Brain microvascular endothelial cell (primary cell): Measurements from ENCODE around the gene TMEM179.

Experiments
- DNase-seq: peaks from one replicate; pipeline ENCODE4 v3.0.0-alpha.2; 2020
- H3K27ac ChIP-seq: fragments of 250-450 bp; sonication (Bioruptor Pico); 2 replicates; pipeline ENCODE4 v1.5.1; 2020; ENCODE audit warnings: mild to moderate bottlenecking, moderate library complexity
- H3K27me3 ChIP-seq: fragments of 250-450 bp; sonication (Bioruptor Pico); replicated peaks from 2 replicates; pipeline ENCODE4 v1.5.1; 2020; ENCODE audit warnings: mild to moderate bottlenecking
- H3K36me3 ChIP-seq: fragments of 250-450 bp; sonication (Bioruptor Pico); replicated peaks from 2 replicates; pipeline ENCODE4 v1.5.1; 2020; ENCODE audit warnings: mild to moderate bottlenecking
- H3K4me3 ChIP-seq: 2 replicates; pipeline ENCODE4 v1.5.1; 2011; ENCODE audit warnings: low read depth, mild to moderate bottlenecking, control low read depth, low read length, moderate library complexity
- in situ Hi-C: cut with HindIII; loops from 2 replicates; pipeline ENCODE4 v1.10.0; 2017; ENCODE audit warnings: low sequenced_read_pairs, low pct_ligation_motif_present
- TF ChIP-seq, protein P1 (sequence below): IDR thresholded peaks from 2 replicates; pipeline ENCODE4 v1.5.1; 2011; ENCODE audit warnings: low read depth, mild to moderate bottlenecking, moderate library complexity, low read length, control low read depth, inconsistent platforms; ENCODE audit errors: missing control alignments

TMEM179 gene

GRCh38 chr14:104573930-104574329 is 30.6 kb downstream of the TMEM179 start:
- Histone ChIP-seq H3K36me3 (no peaks in the 10 kb centered on the region), H3K4me3 (no peak overlapping the region), H3K27ac (no peak overlapping the region), H3K27me3 (no peaks in the 10 kb centered on the region)
- DNase-seq = no peak
- in situ Hi-C loops = no loop called here
- TF ChIP-seq, protein P1, sequence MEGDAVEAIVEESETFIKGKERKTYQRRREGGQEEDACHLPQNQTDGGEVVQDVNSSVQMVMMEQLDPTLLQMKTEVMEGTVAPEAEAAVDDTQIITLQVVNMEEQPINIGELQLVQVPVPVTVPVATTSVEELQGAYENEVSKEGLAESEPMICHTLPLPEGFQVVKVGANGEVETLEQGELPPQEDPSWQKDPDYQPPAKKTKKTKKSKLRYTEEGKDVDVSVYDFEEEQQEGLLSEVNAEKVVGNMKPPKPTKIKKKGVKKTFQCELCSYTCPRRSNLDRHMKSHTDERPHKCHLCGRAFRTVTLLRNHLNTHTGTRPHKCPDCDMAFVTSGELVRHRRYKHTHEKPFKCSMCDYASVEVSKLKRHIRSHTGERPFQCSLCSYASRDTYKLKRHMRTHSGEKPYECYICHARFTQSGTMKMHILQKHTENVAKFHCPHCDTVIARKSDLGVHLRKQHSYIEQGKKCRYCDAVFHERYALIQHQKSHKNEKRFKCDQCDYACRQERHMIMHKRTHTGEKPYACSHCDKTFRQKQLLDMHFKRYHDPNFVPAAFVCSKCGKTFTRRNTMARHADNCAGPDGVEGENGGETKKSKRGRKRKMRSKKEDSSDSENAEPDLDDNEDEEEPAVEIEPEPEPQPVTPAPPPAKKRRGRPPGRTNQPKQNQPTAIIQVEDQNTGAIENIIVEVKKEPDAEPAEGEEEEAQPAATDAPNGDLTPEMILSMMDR = no peak

DNA sequence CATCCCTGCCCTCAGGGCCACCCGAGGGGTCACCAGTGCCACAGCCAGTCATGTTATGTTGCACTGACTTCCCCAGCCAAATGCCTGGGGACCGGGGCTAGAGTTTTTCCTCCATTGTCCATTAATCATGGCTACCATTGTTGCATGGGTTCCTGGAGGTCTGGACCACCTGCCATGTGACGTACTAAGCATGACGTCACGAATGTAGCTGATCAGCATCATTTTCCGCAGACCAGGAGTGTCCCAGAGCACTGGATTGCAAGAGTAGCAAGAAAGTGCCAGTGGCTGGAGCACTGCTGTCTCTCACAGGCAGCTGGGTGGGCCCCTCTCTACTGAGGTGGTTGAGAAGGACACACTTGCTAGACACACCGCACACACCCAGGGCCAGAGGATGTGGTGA is 31.9 kb downstream of the TMEM179 start:
- DNase-seq = no peak
- H3K36me3 ChIP-seq = no peaks in the 10 kb centered on the region
- in situ Hi-C loops = no loop called here
- H3K27ac ChIP-seq = no peak overlapping the region
- no peaks in the 10 kb centered on the region for H3K27me3 ChIP-seq
- H3K4me3 ChIP-seq = no peak overlapping the region
- TF ChIP-seq, protein P1 = no peak

DNA sequence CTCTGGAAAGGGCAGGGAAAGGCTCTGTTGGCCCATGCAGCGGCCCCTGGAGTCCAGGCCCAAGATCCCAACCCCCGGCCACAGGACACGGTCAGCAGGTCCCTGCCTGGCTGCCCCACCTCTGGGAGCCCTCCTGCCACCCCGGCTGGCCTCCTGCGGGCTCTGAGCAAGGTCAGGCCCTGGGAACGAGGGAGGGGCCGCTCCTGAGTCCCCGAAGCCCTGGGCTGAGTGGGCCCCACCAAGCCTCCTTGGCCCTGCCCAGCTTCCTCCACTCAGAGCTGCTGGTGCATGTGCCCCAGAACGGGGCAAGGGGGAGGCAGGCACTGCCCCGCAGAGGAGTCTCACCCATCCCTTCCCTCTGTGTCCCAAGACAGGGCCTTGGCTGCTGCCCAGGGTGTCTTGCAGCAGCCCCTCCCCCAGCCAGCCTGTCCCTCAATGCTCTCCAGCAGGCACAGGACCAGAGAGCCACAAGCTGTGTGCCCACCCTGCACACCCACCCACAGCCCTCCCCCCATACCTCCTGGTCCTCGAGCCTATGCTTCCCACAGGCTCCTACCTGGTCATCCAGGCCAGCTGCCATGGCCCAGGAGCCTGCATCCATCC is 32.4 kb downstream of the TMEM179 start:
- TF ChIP-seq, protein P1 = no peak
- H3K36me3 ChIP-seq = no peaks in the 10 kb centered on the region
- H3K27me3 ChIP-seq = no peaks in the 10 kb centered on the region
- H3K4me3 ChIP-seq = no peak overlapping the region
- DNase-seq = no peak
- in situ Hi-C loops = no loop called here
- no peak overlapping the region for H3K27ac ChIP-seq

DNA sequence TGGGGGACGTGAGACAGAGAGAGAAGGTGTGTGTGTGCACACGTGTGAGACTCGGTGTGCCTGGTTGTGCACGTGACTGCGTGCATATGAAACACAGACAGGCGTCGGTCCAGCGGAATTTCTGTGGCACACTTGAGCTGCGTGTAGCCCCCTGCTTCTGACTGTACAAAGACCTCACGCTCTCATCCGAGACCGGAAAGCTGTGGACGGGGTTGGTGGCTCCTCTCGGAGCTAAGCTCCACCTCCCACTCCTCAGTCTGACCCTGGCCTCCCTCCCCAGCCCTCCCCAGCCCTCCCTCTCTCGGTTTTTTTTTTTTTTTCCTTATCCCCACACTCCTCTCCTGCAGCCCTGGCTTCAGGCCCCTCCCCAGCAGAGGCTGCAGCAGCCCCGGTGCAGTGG is 33.3 kb downstream of the TMEM179 start:
- Histone ChIP-seq H3K36me3 (no peaks in the 10 kb centered on the region), H3K4me3 (no peak overlapping the region), H3K27ac (no peak overlapping the region), H3K27me3 (no peaks in the 10 kb centered on the region)
- in situ Hi-C loops = no loop called here
- no peak for DNase-seq
- TF ChIP-seq, protein P1 = no peak

DNA sequence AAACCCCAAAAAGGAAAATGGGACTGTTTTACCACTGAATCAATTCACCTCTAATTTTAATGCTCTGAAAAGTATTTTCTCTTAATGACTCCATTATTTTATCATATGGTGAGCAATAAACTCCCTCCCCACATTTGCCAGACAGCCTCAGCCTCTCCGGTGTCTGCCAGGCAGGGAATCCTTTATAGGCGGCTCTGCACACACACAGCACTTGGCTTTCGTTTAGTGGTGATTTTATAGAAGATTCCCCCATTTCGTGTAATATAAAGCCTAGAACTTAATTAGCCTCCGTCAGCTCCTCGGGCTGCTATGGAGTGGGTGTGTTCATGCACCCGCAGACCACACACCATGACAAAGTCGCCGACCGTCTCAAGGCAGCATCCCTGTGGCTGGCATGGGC is 35.1 kb downstream of the TMEM179 start:
- H3K27me3 ChIP-seq = no peaks in the 10 kb centered on the region
- no peak overlapping the region for H3K4me3 ChIP-seq
- DNase-seq = no peak
- no peak overlapping the region for H3K27ac ChIP-seq
- in situ Hi-C loops = no loop called here
- no peaks in the 10 kb centered on the region for H3K36me3 ChIP-seq
- TF ChIP-seq, protein P1 = no peak

DNA sequence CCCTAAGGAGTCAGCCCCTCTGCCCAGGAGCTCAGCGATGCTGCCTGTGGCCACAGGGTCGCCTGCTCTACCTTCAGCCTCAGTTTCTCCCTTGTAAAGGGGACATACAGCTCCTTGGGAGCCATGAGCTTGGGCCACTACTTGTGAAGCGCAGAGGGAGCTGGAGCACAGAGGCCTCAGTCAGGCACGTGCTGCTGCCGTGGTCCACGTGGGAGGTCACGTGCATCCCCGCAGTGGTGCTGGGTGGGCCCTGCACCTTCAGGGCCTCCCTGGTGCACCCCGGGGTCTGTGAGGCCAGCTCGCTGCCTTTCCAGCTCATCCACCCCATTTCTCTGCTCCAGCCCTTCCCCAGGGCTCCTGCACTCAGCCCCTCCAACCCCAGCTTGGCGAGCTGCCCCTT is 36.0 kb downstream of the TMEM179 start:
- DNase-seq = no peak
- TF ChIP-seq, protein P1 = no peak
- Histone ChIP-seq H3K36me3 (no peaks in the 10 kb centered on the region), H3K27me3 (no peaks in the 10 kb centered on the region), H3K27ac (no peak overlapping the region), H3K4me3 (no peak overlapping the region)
- in situ Hi-C loops = no loop called here
